ENCODE results near the gene HTATSF1.
A peak's percentile ranks its signal among the peaks of the same experiment; 100 is the strongest.

The HTATSF1 gene

GRCh38 chrX:136497556-136498052 lies at the start of gene HTATSF1:
TSS of gene HTATSF1 (plus strand) at chrX:136497592. CDS start at chrX:136497685, 93 bp downstream.
- no peaks in the 10 kb centered on the region for H3K9me3 ChIP-seq (ENCODE audit: control insufficient read depth in 1 of 2, low read length in 2 of 2)
- H3K9ac ChIP-seq (ENCODE audit: low read depth in 1 of 2, low read length in 2 of 2): peak within 1 kb of the TSS; percentile 73 to 80
- H3K36me3 ChIP-seq (ENCODE audit: control insufficient read depth in 1 of 2, insufficient read depth in 2 of 2, low read length in 2 of 2): peaks cover 0 to 6% of the 10 kb centered on the region in 2 donors
- peaks cover 8 to 9% of the 10 kb centered on the region in 2 donors for H3K4me1 ChIP-seq (ENCODE audit: control insufficient read depth in 1 of 2, insufficient read depth in 2 of 2, low read length in 2 of 2)
- peak within 1 kb of the TSS; percentile 88 to 90 for H3K4me3 ChIP-seq (ENCODE audit: low read depth in 1 of 2, low read length in 2 of 2)
- H3K27me3 ChIP-seq (ENCODE audit: control insufficient read depth in 1 of 2, insufficient read depth in 2 of 2, low read length in 2 of 2): no peaks in the 10 kb centered on the region
- peak within 1 kb of the TSS; percentile 88 for H3K27ac ChIP-seq (ENCODE audit: low read depth, low read length)

GRCh38 chrX:136447968-136448367 lies 49.4 kb upstream of the HTATSF1 start:
- Histone ChIP-seq H3K9ac (ENCODE audit: low read depth in 1 of 2, low read length in 2 of 2) (no peak overlapping the region), H3K4me3 (ENCODE audit: low read depth in 1 of 2, low read length in 2 of 2) (no peak overlapping the region), H3K4me1 (ENCODE audit: control insufficient read depth in 1 of 2, insufficient read depth in 2 of 2, low read length in 2 of 2) (no peaks in the 10 kb centered on the region), H3K27me3 (ENCODE audit: control insufficient read depth in 1 of 2, insufficient read depth in 2 of 2, low read length in 2 of 2) (no peaks in the 10 kb centered on the region), H3K36me3 (ENCODE audit: control insufficient read depth in 1 of 2, insufficient read depth in 2 of 2, low read length in 2 of 2) (no peaks in the 10 kb centered on the region), H3K9me3 (ENCODE audit: control insufficient read depth in 1 of 2, low read length in 2 of 2) (no peaks in the 10 kb centered on the region), H3K27ac (ENCODE audit: low read depth, low read length) (no peak overlapping the region)

GRCh38 chrX:136450050-136450830 lies 47.2 kb upstream of the HTATSF1 start:
- H3K36me3 ChIP-seq (ENCODE audit: control insufficient read depth in 1 of 2, insufficient read depth in 2 of 2, low read length in 2 of 2): no peaks in the 10 kb centered on the region
- H3K27ac ChIP-seq (ENCODE audit: low read depth, low read length): no peak overlapping the region
- H3K9ac ChIP-seq (ENCODE audit: low read depth in 1 of 2, low read length in 2 of 2): no peak overlapping the region
- no peak overlapping the region for H3K4me3 ChIP-seq (ENCODE audit: low read depth in 1 of 2, low read length in 2 of 2)
- no peaks in the 10 kb centered on the region for H3K9me3 ChIP-seq (ENCODE audit: control insufficient read depth in 1 of 2, low read length in 2 of 2)
- no peaks in the 10 kb centered on the region for H3K4me1 ChIP-seq (ENCODE audit: control insufficient read depth in 1 of 2, insufficient read depth in 2 of 2, low read length in 2 of 2)
- H3K27me3 ChIP-seq (ENCODE audit: control insufficient read depth in 1 of 2, insufficient read depth in 2 of 2, low read length in 2 of 2): no peaks in the 10 kb centered on the region

GRCh38 chrX:136452614-136453013 lies 44.8 kb upstream of the HTATSF1 start:
- H3K4me3 ChIP-seq (ENCODE audit: low read depth in 1 of 2, low read length in 2 of 2): no peak overlapping the region
- H3K27ac ChIP-seq (ENCODE audit: low read depth, low read length): no peak overlapping the region
- no peak overlapping the region for H3K9ac ChIP-seq (ENCODE audit: low read depth in 1 of 2, low read length in 2 of 2)
- no peaks in the 10 kb centered on the region for H3K4me1 ChIP-seq (ENCODE audit: control insufficient read depth in 1 of 2, insufficient read depth in 2 of 2, low read length in 2 of 2)
- no peaks in the 10 kb centered on the region for H3K36me3 ChIP-seq (ENCODE audit: control insufficient read depth in 1 of 2, insufficient read depth in 2 of 2, low read length in 2 of 2)
- H3K9me3 ChIP-seq (ENCODE audit: control insufficient read depth in 1 of 2, low read length in 2 of 2): no peaks in the 10 kb centered on the region
- no peaks in the 10 kb centered on the region for H3K27me3 ChIP-seq (ENCODE audit: control insufficient read depth in 1 of 2, insufficient read depth in 2 of 2, low read length in 2 of 2)

GRCh38 chrX:136453114-136453513 lies 44.3 kb upstream of the HTATSF1 start:
- Histone ChIP-seq H3K4me3 (ENCODE audit: low read depth in 1 of 2, low read length in 2 of 2) (no peak overlapping the region), H3K36me3 (ENCODE audit: control insufficient read depth in 1 of 2, insufficient read depth in 2 of 2, low read length in 2 of 2) (no peaks in the 10 kb centered on the region), H3K9me3 (ENCODE audit: control insufficient read depth in 1 of 2, low read length in 2 of 2) (no peaks in the 10 kb centered on the region), H3K4me1 (ENCODE audit: control insufficient read depth in 1 of 2, insufficient read depth in 2 of 2, low read length in 2 of 2) (no peaks in the 10 kb centered on the region), H3K9ac (ENCODE audit: low read depth in 1 of 2, low read length in 2 of 2) (no peak overlapping the region), H3K27ac (ENCODE audit: low read depth, low read length) (no peak overlapping the region), H3K27me3 (ENCODE audit: control insufficient read depth in 1 of 2, insufficient read depth in 2 of 2, low read length in 2 of 2) (no peaks in the 10 kb centered on the region)

- Histone ChIP-seq H3K9ac (ENCODE audit: low read depth in 1 of 2, low read length in 2 of 2) (no peak overlapping the region), H3K9me3 (ENCODE audit: control insufficient read depth in 1 of 2, low read length in 2 of 2) (no peaks in the 10 kb centered on the region), H3K4me1 (ENCODE audit: control insufficient read depth in 1 of 2, insufficient read depth in 2 of 2, low read length in 2 of 2) (no peaks in the 10 kb centered on the region), H3K27me3 (ENCODE audit: control insufficient read depth in 1 of 2, insufficient read depth in 2 of 2, low read length in 2 of 2) (no peaks in the 10 kb centered on the region), H3K27ac (ENCODE audit: low read depth, low read length) (no peak overlapping the region), H3K4me3 (ENCODE audit: low read depth in 1 of 2, low read length in 2 of 2) (no peak overlapping the region), H3K36me3 (ENCODE audit: control insufficient read depth in 1 of 2, insufficient read depth in 2 of 2, low read length in 2 of 2) (no peaks in the 10 kb centered on the region)
Observed at GRCh38 chrX:136453771-136454170, 43.6 kb upstream of the HTATSF1 start.

- H3K27ac ChIP-seq (ENCODE audit: low read depth, low read length): no peak overlapping the region
Observed at GRCh38 chrX:136456133-136456532, 41.3 kb upstream of the HTATSF1 start.

GRCh38 chrX:136457303-136457917 lies 40.0 kb upstream of the HTATSF1 start:
- no peak overlapping the region for H3K4me3 ChIP-seq (ENCODE audit: low read depth in 1 of 2, low read length in 2 of 2)
- no peak overlapping the region for H3K9ac ChIP-seq (ENCODE audit: low read depth in 1 of 2, low read length in 2 of 2)
- no peaks in the 10 kb centered on the region for H3K36me3 ChIP-seq (ENCODE audit: control insufficient read depth in 1 of 2, insufficient read depth in 2 of 2, low read length in 2 of 2)
- no peak overlapping the region for H3K27ac ChIP-seq (ENCODE audit: low read depth, low read length)
- no peaks in the 10 kb centered on the region for H3K4me1 ChIP-seq (ENCODE audit: control insufficient read depth in 1 of 2, insufficient read depth in 2 of 2, low read length in 2 of 2)
- no peaks in the 10 kb centered on the region for H3K9me3 ChIP-seq (ENCODE audit: control insufficient read depth in 1 of 2, low read length in 2 of 2)
- H3K27me3 ChIP-seq (ENCODE audit: control insufficient read depth in 1 of 2, insufficient read depth in 2 of 2, low read length in 2 of 2): no peaks in the 10 kb centered on the region

More at GRCh38 chrX:136456133-136456532, 41.3 kb upstream of the HTATSF1 start:
- no peak overlapping the region for H3K4me3 ChIP-seq (ENCODE audit: low read depth in 1 of 2, low read length in 2 of 2)
- H3K9me3 ChIP-seq (ENCODE audit: control insufficient read depth in 1 of 2, low read length in 2 of 2): no peaks in the 10 kb centered on the region
- no peak overlapping the region for H3K9ac ChIP-seq (ENCODE audit: low read depth in 1 of 2, low read length in 2 of 2)
- H3K36me3 ChIP-seq (ENCODE audit: control insufficient read depth in 1 of 2, insufficient read depth in 2 of 2, low read length in 2 of 2): no peaks in the 10 kb centered on the region
- no peaks in the 10 kb centered on the region for H3K4me1 ChIP-seq (ENCODE audit: control insufficient read depth in 1 of 2, insufficient read depth in 2 of 2, low read length in 2 of 2)
- no peaks in the 10 kb centered on the region for H3K27me3 ChIP-seq (ENCODE audit: control insufficient read depth in 1 of 2, insufficient read depth in 2 of 2, low read length in 2 of 2)

GRCh38 chrX:136464589-136464988 lies 32.8 kb upstream of the HTATSF1 start:
- H3K9ac ChIP-seq (ENCODE audit: low read depth in 1 of 2, low read length in 2 of 2): no peak overlapping the region
- H3K36me3 ChIP-seq (ENCODE audit: control insufficient read depth in 1 of 2, insufficient read depth in 2 of 2, low read length in 2 of 2): no peaks in the 10 kb centered on the region
- no peak overlapping the region for H3K4me3 ChIP-seq (ENCODE audit: low read depth in 1 of 2, low read length in 2 of 2)
- no peak overlapping the region for H3K27ac ChIP-seq (ENCODE audit: low read depth, low read length)
- no peaks in the 10 kb centered on the region for H3K27me3 ChIP-seq (ENCODE audit: control insufficient read depth in 1 of 2, insufficient read depth in 2 of 2, low read length in 2 of 2)
- H3K9me3 ChIP-seq (ENCODE audit: control insufficient read depth in 1 of 2, low read length in 2 of 2): no peaks in the 10 kb centered on the region
- no peaks in the 10 kb centered on the region for H3K4me1 ChIP-seq (ENCODE audit: control insufficient read depth in 1 of 2, insufficient read depth in 2 of 2, low read length in 2 of 2)

- H3K36me3 ChIP-seq (ENCODE audit: control insufficient read depth in 1 of 2, insufficient read depth in 2 of 2, low read length in 2 of 2): no peaks in the 10 kb centered on the region
- H3K27me3 ChIP-seq (ENCODE audit: control insufficient read depth in 1 of 2, insufficient read depth in 2 of 2, low read length in 2 of 2): no peaks in the 10 kb centered on the region
- H3K4me1 ChIP-seq (ENCODE audit: control insufficient read depth in 1 of 2, insufficient read depth in 2 of 2, low read length in 2 of 2): no peaks in the 10 kb centered on the region
- no peak overlapping the region for H3K4me3 ChIP-seq (ENCODE audit: low read depth in 1 of 2, low read length in 2 of 2)
- H3K9ac ChIP-seq (ENCODE audit: low read depth in 1 of 2, low read length in 2 of 2): no peak overlapping the region
- no peaks in the 10 kb centered on the region for H3K9me3 ChIP-seq (ENCODE audit: control insufficient read depth in 1 of 2, low read length in 2 of 2)
- no peak overlapping the region for H3K27ac ChIP-seq (ENCODE audit: low read depth, low read length)
Observed at GRCh38 chrX:136467303-136467702, 30.1 kb upstream of the HTATSF1 start.
